Tibial nerve (tissue), 4 donors: ENCODE measurements around the gene ATP6AP1.

Experiments used
- CTCF ChIP-seq, 5 experiments: fragments of 200-600 bp in 3 of 5; fragments of 450-650 bp in 2 of 5; sonication (generic) in 3 of 5; IDR thresholded peaks; one replicate each; pipeline ENCODE4 v1.5.1; 2016 to 2019; ENCODE audit warnings: antibody characterized with exemption in 5 of 5, mild to moderate bottlenecking in 3 of 5, moderate library complexity in 2 of 5
- EP300 ChIP-seq, 2 donors: sonication (generic); formaldehyde crosslinking; IDR thresholded peaks; one replicate each; pipeline ENCODE4 v1.6.1; 2017; ENCODE audit warnings: antibody characterized with exemption in 2 of 2, mild to moderate bottlenecking in 1 of 2
- POLR2A ChIP-seq, 2 donors: fragments of 450-650 bp; IDR thresholded peaks; one replicate each; pipeline ENCODE4 v1.6.1; 2017; ENCODE audit warnings: antibody characterized with exemption in 2 of 2, mild to moderate bottlenecking in 2 of 2, moderate library complexity in 2 of 2

- TF ChIP-seq POLR2A (IDR thresholded peaks at IDR 0.05), result peak in 1 of 2 donors; percentile 37
- TF ChIP-seq CTCF (IDR thresholded peaks at IDR 0.05), result no peak
- TF ChIP-seq EP300 (IDR thresholded peaks at IDR 0.05), result peak in 1 of 2 donors; percentile 58
Measured at GRCh38 chrX:154409222-154409871, 19.1 kb upstream of the ATP6AP1 start, which contains the start of gene DNASE1L1.
